HepG2 (cell line): ENCODE results near the gene NFAT5. TPM values are rescaled to one million over a fixed set of nuclear protein-coding genes. Genes with fewer than 3 reads are reported as not detected.
A peak's percentile ranks its signal among the peaks of the same experiment; 100 is the strongest.

ENCODE experiments used
- AGO2 ChIP-seq: fragments of 200-400 bp; formaldehyde crosslinking; optimal IDR thresholded peaks from 2 replicates; pipeline ENCODE3; 2017; ENCODE audit warnings: mild to moderate bottlenecking, low read depth, low read length, moderate library complexity
- ARNT2 ChIP-seq: sonication (generic); formaldehyde crosslinking; IDR thresholded peaks from 2 replicates; pipeline ENCODE4 v1.8.0; 2022; ENCODE audit warnings: mild to moderate bottlenecking, low read depth, missing genetic modification reagents, moderate library complexity
- GFI1 ChIP-seq: sonication (generic); formaldehyde crosslinking; IDR thresholded peaks from 2 replicates; pipeline ENCODE4 v1.5.0; 2020; ENCODE audit warnings: missing genetic modification reagents, mild to moderate bottlenecking, borderline replicate concordance
- HNF4A ChIP-seq: sonication (generic); formaldehyde crosslinking; IDR thresholded peaks from 2 replicates; pipeline ENCODE4 v1.4.0; 2020; ENCODE audit warnings: missing genetic modification reagents
- NFKB2 ChIP-seq: sonication (generic); formaldehyde crosslinking; IDR thresholded peaks from 2 replicates; pipeline ENCODE4 v1.4.0; 2020; ENCODE audit warnings: missing genetic modification reagents, borderline replicate concordance
- NR2C2 ChIP-seq: sonication (generic); formaldehyde crosslinking; IDR thresholded peaks from 2 replicates; pipeline ENCODE4 v1.4.0; 2020; ENCODE audit warnings: missing genetic modification reagents, mild to moderate bottlenecking, moderate library complexity, borderline replicate concordance
- PAWR ChIP-seq: sonication (generic); formaldehyde crosslinking; IDR thresholded peaks from 2 replicates; pipeline ENCODE4 v1.4.0; 2020; ENCODE audit warnings: missing genetic modification reagents, mild to moderate bottlenecking, borderline replicate concordance
- RAD21 ChIP-seq: fragments of 450-650 bp; formaldehyde crosslinking; IDR thresholded peaks from 2 replicates; pipeline ENCODE4 v1.5.0; 2020; ENCODE audit warnings: mild to moderate bottlenecking
- ZC3H13 ChIP-seq: sonication (generic); formaldehyde crosslinking; IDR thresholded peaks from 2 replicates; pipeline ENCODE4 v1.8.1; 2023; ENCODE audit warnings: mild to moderate bottlenecking, missing genetic modification reagents, moderate library complexity
- ZFP36L1 ChIP-seq: sonication (generic); formaldehyde crosslinking; IDR thresholded peaks from 2 replicates; pipeline ENCODE4 v1.8.0; 2022; ENCODE audit warnings: mild to moderate bottlenecking, missing genetic modification reagents, moderate library complexity
- ZMAT3 ChIP-seq: sonication (generic); formaldehyde crosslinking; conservative IDR thresholded peaks from 2 replicates; pipeline ENCODE4 v1.7.0; 2021; ENCODE audit warnings: missing genetic modification reagents
- ZMYM3 ChIP-seq: sonication (generic); formaldehyde crosslinking; IDR thresholded peaks from 2 replicates; pipeline ENCODE4 v1.5.1; 2020; ENCODE audit warnings: mild to moderate bottlenecking, missing genetic modification reagents
- ZNF101 ChIP-seq: sonication (generic); formaldehyde crosslinking; IDR thresholded peaks from 2 replicates; pipeline ENCODE4 v1.4.0; 2020; ENCODE audit warnings: mild to moderate bottlenecking, low read depth, missing genetic modification reagents, borderline replicate concordance
- ZNF180 ChIP-seq: sonication (generic); formaldehyde crosslinking; IDR thresholded peaks from 2 replicates; pipeline ENCODE4 v1.4.0; 2020; ENCODE audit warnings: low read depth, missing genetic modification reagents, borderline replicate concordance
- polyA plus RNA-seq, 8 experiments: library from polyadenylated mRNA; depleted of rRNA in 3 of 8; stranded (reverse) in 7 of 8; unstranded in 1 of 8; fragments of >200 nt; fragmentation: Illumina TruSeq in 4 of 8; extraction: Trizol in 4 of 8; gene quantifications; 2 replicates each; pipeline versions ENCODE4 v1.2.1 to v1.2.3, GENCODE V29; 2011 to 2016; ENCODE audit warnings: low read depth in 4 of 8, missing spikeins in 1 of 8, mixed read lengths in 1 of 8; ENCODE audit not compliant: insufficient read depth in 1 of 8
- total RNA-seq, 5 experiments: library from RNA; depleted of rRNA; stranded (reverse); fragments of >200 nt; fragmentation: Illumina TruSeq; extraction: Trizol; gene quantifications; 2 replicates each; pipeline ENCODE4 v1.2.3, GENCODE V29; 2016; ENCODE audit warnings: low read depth in 1 of 5
- TF ChIP-seq, protein P1 (sequence below): IDR thresholded peaks from 2 replicates; pipeline ENCODE4 v1.6.1; 2016; ENCODE audit warnings: low read depth, missing genetic modification reagents, missing compliant biosample characterization
- TF ChIP-seq, protein P2 (sequence below): IDR thresholded peaks from 2 replicates; pipeline ENCODE4 v1.6.1; 2016; ENCODE audit warnings: low read depth, borderline replicate concordance
- TF ChIP-seq, protein P3 (sequence below): sonication (generic); formaldehyde crosslinking; conservative IDR thresholded peaks from 2 replicates; pipeline ENCODE4 v1.4.0; 2020; ENCODE audit warnings: mild to moderate bottlenecking, missing genetic modification reagents, moderate library complexity
- TF ChIP-seq, protein P4 (sequence below): sonication (generic); formaldehyde crosslinking; IDR thresholded peaks from 2 replicates; pipeline ENCODE4 v1.4.0; 2020; ENCODE audit warnings: missing genetic modification reagents, borderline replicate concordance

Gene NFAT5
- total and polyA plus RNA-seq, 2 of the 13 experiments (the other 11 are each of a cell fraction or from before 2014, with no cell fraction given), result 20.5 to 54.3 TPM

DNA sequence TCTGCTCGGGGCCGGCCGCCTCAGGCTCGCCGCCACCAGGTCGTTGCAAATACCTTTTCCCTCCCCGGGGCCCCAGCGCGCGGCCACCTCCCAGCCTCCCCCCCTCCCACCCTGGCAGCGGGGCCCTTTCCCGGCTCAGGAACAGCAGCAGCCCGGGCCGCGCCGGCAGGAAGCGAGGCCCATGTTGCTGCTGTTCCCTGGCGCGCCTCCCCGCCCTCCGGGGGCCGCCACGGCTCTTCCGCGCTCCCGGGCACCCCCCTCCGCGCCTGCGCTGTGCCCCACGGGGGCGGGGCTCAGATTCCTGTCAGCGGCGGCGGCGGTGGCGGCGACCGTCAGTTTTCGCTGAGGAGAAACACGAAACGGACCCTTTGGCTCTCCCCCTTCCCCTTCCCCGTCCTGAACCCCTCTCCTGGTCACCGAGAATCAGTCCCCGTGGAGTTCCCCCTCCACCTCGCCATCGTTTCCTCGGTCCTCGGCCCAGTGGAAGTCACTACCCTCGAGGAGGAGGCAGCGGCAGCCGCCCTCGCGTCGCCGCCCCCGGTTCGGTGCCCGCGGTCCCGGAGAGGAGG lies at the start of gene NFAT5 (continued):
- TF ChIP-seq, protein P1, sequence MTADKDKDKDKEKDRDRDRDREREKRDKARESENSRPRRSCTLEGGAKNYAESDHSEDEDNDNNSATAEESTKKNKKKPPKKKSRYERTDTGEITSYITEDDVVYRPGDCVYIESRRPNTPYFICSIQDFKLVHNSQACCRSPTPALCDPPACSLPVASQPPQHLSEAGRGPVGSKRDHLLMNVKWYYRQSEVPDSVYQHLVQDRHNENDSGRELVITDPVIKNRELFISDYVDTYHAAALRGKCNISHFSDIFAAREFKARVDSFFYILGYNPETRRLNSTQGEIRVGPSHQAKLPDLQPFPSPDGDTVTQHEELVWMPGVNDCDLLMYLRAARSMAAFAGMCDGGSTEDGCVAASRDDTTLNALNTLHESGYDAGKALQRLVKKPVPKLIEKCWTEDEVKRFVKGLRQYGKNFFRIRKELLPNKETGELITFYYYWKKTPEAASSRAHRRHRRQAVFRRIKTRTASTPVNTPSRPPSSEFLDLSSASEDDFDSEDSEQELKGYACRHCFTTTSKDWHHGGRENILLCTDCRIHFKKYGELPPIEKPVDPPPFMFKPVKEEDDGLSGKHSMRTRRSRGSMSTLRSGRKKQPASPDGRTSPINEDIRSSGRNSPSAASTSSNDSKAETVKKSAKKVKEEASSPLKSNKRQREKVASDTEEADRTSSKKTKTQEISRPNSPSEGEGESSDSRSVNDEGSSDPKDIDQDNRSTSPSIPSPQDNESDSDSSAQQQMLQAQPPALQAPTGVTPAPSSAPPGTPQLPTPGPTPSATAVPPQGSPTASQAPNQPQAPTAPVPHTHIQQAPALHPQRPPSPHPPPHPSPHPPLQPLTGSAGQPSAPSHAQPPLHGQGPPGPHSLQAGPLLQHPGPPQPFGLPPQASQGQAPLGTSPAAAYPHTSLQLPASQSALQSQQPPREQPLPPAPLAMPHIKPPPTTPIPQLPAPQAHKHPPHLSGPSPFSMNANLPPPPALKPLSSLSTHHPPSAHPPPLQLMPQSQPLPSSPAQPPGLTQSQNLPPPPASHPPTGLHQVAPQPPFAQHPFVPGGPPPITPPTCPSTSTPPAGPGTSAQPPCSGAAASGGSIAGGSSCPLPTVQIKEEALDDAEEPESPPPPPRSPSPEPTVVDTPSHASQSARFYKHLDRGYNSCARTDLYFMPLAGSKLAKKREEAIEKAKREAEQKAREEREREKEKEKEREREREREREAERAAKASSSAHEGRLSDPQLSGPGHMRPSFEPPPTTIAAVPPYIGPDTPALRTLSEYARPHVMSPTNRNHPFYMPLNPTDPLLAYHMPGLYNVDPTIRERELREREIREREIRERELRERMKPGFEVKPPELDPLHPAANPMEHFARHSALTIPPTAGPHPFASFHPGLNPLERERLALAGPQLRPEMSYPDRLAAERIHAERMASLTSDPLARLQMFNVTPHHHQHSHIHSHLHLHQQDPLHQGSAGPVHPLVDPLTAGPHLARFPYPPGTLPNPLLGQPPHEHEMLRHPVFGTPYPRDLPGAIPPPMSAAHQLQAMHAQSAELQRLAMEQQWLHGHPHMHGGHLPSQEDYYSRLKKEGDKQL (CRISPR knock-in tag), result peak; percentile 78
- TF ChIP-seq, protein P2, sequence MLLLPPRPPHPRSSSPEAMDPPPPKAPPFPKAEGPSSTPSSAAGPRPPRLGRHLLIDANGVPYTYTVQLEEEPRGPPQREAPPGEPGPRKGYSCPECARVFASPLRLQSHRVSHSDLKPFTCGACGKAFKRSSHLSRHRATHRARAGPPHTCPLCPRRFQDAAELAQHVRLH (CRISPR knock-in tag), result peak; percentile 99
- TF ChIP-seq ZMAT3 (CRISPR knock-in tag) (peak; percentile 87; the same call in 1 of the 2 replicates), ARNT2 (CRISPR knock-in tag) (peak; percentile 96), NR2C2 (CRISPR knock-in tag) (peak; percentile 35), AGO2 (peak; percentile 97), ZMYM3 (CRISPR knock-in tag) (peak; percentile 88; the same call in 1 of the 2 replicates), HNF4A (CRISPR knock-in tag) (no peak), PAWR (CRISPR knock-in tag) (no peak), ZC3H13 (CRISPR knock-in tag) (peak; percentile 90; the same call in 1 of the 2 replicates), RAD21 (CRISPR knock-in tag) (peak; percentile 71), NFKB2 (CRISPR knock-in tag) (peak; percentile 94; the same call in 1 of the 2 replicates), GFI1 (CRISPR knock-in tag) (peak; percentile 38; the same call in 1 of the 2 replicates), ZFP36L1 (CRISPR knock-in tag) (peak; percentile 94), ZNF180 (CRISPR knock-in tag) (no peak), ZNF101 (no peak)
- TF ChIP-seq, protein P3, sequence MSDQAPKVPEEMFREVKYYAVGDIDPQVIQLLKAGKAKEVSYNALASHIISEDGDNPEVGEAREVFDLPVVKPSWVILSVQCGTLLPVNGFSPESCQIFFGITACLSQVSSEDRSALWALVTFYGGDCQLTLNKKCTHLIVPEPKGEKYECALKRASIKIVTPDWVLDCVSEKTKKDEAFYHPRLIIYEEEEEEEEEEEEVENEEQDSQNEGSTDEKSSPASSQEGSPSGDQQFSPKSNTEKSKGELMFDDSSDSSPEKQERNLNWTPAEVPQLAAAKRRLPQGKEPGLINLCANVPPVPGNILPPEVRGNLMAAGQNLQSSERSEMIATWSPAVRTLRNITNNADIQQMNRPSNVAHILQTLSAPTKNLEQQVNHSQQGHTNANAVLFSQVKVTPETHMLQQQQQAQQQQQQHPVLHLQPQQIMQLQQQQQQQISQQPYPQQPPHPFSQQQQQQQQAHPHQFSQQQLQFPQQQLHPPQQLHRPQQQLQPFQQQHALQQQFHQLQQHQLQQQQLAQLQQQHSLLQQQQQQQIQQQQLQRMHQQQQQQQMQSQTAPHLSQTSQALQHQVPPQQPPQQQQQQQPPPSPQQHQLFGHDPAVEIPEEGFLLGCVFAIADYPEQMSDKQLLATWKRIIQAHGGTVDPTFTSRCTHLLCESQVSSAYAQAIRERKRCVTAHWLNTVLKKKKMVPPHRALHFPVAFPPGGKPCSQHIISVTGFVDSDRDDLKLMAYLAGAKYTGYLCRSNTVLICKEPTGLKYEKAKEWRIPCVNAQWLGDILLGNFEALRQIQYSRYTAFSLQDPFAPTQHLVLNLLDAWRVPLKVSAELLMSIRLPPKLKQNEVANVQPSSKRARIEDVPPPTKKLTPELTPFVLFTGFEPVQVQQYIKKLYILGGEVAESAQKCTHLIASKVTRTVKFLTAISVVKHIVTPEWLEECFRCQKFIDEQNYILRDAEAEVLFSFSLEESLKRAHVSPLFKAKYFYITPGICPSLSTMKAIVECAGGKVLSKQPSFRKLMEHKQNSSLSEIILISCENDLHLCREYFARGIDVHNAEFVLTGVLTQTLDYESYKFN (CRISPR knock-in tag), result peak; percentile 91
- TF ChIP-seq, protein P4, sequence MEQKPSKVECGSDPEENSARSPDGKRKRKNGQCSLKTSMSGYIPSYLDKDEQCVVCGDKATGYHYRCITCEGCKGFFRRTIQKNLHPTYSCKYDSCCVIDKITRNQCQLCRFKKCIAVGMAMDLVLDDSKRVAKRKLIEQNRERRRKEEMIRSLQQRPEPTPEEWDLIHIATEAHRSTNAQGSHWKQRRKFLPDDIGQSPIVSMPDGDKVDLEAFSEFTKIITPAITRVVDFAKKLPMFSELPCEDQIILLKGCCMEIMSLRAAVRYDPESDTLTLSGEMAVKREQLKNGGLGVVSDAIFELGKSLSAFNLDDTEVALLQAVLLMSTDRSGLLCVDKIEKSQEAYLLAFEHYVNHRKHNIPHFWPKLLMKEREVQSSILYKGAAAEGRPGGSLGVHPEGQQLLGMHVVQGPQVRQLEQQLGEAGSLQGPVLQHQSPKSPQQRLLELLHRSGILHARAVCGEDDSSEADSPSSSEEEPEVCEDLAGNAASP (CRISPR knock-in tag), result 0 out of 2 replicates have a peak, but pooled peaks have one; percentile 51
